ENCODE results near the gene FMN1.

- TF ChIP-seq CTCF (IDR thresholded peaks at IDR 0.05) (no peak), POLR2A (IDR thresholded peaks at IDR 0.05) (no peak)
Observed at GRCh38 chr15:32735989-32736700, 458.4 kb downstream of the FMN1 start.

Measured in esophagus squamous epithelium (tissue), 4 donors.